Measurements from ENCODE around the gene FYCO1. TPM values are rescaled to one million over a fixed set of nuclear protein-coding genes. Genes with fewer than 3 reads are reported as not detected.

Gene FYCO1
- total RNA-seq, 1 experiment from 2014 or later: 15.4 TPM

GRCh38 chr3:46030626-46031025 lies 35.0 kb upstream of the FYCO1 start:
- H3K9ac ChIP-seq (ENCODE audit: low read length): no peak overlapping the region
- peaks cover 2% of the 10 kb centered on the region; the same call in 1 of the 2 replicates for H3K36me3 ChIP-seq (ENCODE audit: low read depth, low read length)
- H3K4me1 ChIP-seq (ENCODE audit: insufficient read depth, low read length): no peaks in the 10 kb centered on the region
- no peaks in the 10 kb centered on the region for H4K20me1 ChIP-seq (ENCODE audit: low read length)
- DNase-seq (no peak), ATAC-seq (no peak)
- H3K4me3 ChIP-seq (ENCODE audit: low read length): no peak overlapping the region
- BruUV-seq (replicated peaks): no TSS peak
- ChIA-PET CTCF (no interaction called here), POLR2A (ENCODE audit: unreplicated experiment) (no interaction called here)
- intact Hi-C loops (cut with micrococcal nuclease): no loop called here
- H3K27me3 ChIP-seq (ENCODE audit: low read length): no peaks in the 10 kb centered on the region
- no peak overlapping the region for H3K27ac ChIP-seq (ENCODE audit: low read length)
- H3K9me2 ChIP-seq (replicated peaks; ENCODE audit: low read length): no peaks in the 10 kb centered on the region
- H3K4me2 ChIP-seq (ENCODE audit: low read length): no peak overlapping the region
- no peak for TF ChIP-seq EZH2phosphoT487 (IDR thresholded peaks at IDR 0.05; ENCODE audit: borderline replicate concordance, low read length)
- TF ChIP-seq CTCF (conservative IDR thresholded peaks at IDR 0.05; ENCODE audit: low read depth, low read length): no peak
- no peak for TF ChIP-seq EZH2 (IDR thresholded peaks at IDR 0.05; ENCODE audit: low read length, unreplicated experiment)
- no peak overlapping the region for H2AFZ ChIP-seq (ENCODE audit: low read length)
- peaks cover 7% of the 10 kb centered on the region for H3K9me3 ChIP-seq (ENCODE audit: low read length)
- H3F3A ChIP-seq (ENCODE audit: low read length, unreplicated experiment): no peaks in the 10 kb centered on the region
- no peaks in the 10 kb centered on the region for H3K79me2 ChIP-seq (ENCODE audit: low read length)

DNA sequence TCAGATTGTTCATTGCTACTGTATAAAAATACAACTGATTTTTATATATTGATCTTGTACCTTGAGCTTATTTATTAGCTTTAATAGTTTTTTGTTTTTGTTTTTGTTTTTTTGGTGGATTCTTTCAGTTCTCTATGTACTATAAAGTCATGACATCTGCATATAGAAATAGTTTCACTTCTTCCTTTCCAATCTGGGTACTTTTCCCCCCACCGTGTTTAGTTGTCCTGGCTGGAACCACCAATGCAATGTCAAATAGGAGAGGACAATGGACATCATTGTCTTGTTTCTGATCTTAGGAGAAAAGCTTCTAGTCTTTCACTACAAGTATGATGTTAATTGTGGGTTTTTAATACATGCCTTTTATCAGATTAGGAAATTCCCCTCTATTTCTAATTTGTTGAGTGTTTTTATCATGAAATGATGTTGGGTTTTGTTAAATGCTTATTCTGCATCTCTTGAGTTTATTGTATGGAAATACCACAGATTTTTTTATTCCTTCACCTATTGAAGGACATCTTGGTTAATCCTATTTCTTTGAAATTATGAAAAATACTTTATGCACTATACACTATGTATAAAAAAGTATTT lies 34.4 kb upstream of the FYCO1 start:
- Histone ChIP-seq H3F3A (ENCODE audit: low read length, unreplicated experiment) (no peaks in the 10 kb centered on the region), H2AFZ (ENCODE audit: low read length) (no peak overlapping the region), H3K36me3 (ENCODE audit: low read depth, low read length) (peaks cover 2% of the 10 kb centered on the region; the same call in 1 of the 2 replicates), H3K9me2 (replicated peaks; ENCODE audit: low read length) (no peaks in the 10 kb centered on the region), H3K27ac (ENCODE audit: low read length) (no peak overlapping the region), H3K79me2 (ENCODE audit: low read length) (no peaks in the 10 kb centered on the region), H3K27me3 (ENCODE audit: low read length) (no peaks in the 10 kb centered on the region), H3K9me3 (ENCODE audit: low read length) (peaks cover 7% of the 10 kb centered on the region), H3K4me1 (ENCODE audit: insufficient read depth, low read length) (no peaks in the 10 kb centered on the region), H3K4me3 (ENCODE audit: low read length) (no peak overlapping the region), H4K20me1 (ENCODE audit: low read length) (no peaks in the 10 kb centered on the region), H3K4me2 (ENCODE audit: low read length) (no peak overlapping the region), H3K9ac (ENCODE audit: low read length) (no peak overlapping the region)
- ChIA-PET POLR2A (ENCODE audit: unreplicated experiment) (no interaction called here), CTCF (no interaction called here)
- no peak for DNase-seq
- intact Hi-C loops (cut with micrococcal nuclease): no loop called here
- no peak for ATAC-seq
- no TSS peak for BruUV-seq (replicated peaks)
- TF ChIP-seq EZH2phosphoT487 (IDR thresholded peaks at IDR 0.05; ENCODE audit: borderline replicate concordance, low read length) (no peak), EZH2 (IDR thresholded peaks at IDR 0.05; ENCODE audit: low read length, unreplicated experiment) (no peak), CTCF (conservative IDR thresholded peaks at IDR 0.05; ENCODE audit: low read depth, low read length) (no peak)

DNA sequence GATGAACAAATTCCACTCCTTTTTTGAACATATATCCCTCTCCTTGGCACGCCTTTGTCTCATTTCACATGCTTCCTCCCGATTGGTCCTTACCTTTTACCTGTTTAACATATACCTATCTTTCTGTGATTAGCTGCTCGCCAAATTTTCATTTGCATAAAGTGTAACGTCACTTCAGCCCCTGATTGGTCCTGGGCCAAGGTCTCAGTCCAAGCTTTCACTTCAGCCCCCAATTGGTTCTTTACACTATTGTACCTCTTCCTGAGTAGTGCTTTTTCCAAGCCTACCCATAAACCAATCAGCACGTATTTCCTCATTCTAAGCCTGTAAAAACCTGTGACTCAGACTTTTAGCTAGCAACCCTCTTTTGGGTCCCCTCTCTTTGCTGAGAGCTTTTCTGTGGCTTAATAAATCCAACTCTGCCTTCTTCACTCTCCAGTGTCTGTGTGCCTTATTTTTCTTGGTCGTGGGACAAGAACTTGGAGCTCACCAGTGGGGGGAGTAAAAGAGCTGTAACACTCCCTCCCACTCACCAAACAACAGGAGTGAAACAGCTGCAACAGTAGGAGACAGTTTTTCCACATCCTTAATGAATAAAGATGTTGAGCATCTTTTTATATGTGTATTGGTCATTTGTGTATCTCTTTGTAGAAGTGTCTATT lies 32.2 kb upstream of the FYCO1 start:
- peaks cover 7% of the 10 kb centered on the region for H3K9me3 ChIP-seq (ENCODE audit: low read length)
- no peak overlapping the region for H3K4me2 ChIP-seq (ENCODE audit: low read length)
- H3K27ac ChIP-seq (ENCODE audit: low read length): no peak overlapping the region
- H3F3A ChIP-seq (ENCODE audit: low read length, unreplicated experiment): no peaks in the 10 kb centered on the region
- ChIA-PET CTCF (no interaction called here), POLR2A (ENCODE audit: unreplicated experiment) (no interaction called here)
- H3K36me3 ChIP-seq (ENCODE audit: low read depth, low read length): peaks cover 2% of the 10 kb centered on the region; the same call in 1 of the 2 replicates
- H3K79me2 ChIP-seq (ENCODE audit: low read length): no peaks in the 10 kb centered on the region
- H3K9me2 ChIP-seq (replicated peaks; ENCODE audit: low read length): no peaks in the 10 kb centered on the region
- no peaks in the 10 kb centered on the region for H3K4me1 ChIP-seq (ENCODE audit: insufficient read depth, low read length)
- no peak overlapping the region for H3K4me3 ChIP-seq (ENCODE audit: low read length)
- H3K27me3 ChIP-seq (ENCODE audit: low read length): no peaks in the 10 kb centered on the region
- BruUV-seq (replicated peaks): no TSS peak
- no peaks in the 10 kb centered on the region for H4K20me1 ChIP-seq (ENCODE audit: low read length)
- DNase-seq (no peak), ATAC-seq (no peak)
- no peak overlapping the region for H3K9ac ChIP-seq (ENCODE audit: low read length)
- no peak overlapping the region for H2AFZ ChIP-seq (ENCODE audit: low read length)
- no peak for TF ChIP-seq EZH2phosphoT487 (IDR thresholded peaks at IDR 0.05; ENCODE audit: borderline replicate concordance, low read length)
- no peak for TF ChIP-seq CTCF (conservative IDR thresholded peaks at IDR 0.05; ENCODE audit: low read depth, low read length)
- intact Hi-C loops (cut with micrococcal nuclease): no loop called here

All from PC-3 (cell line).